KMS-11 (cell line): ENCODE measurements around the gene CERS6.

ENCODE experiments used
- H2AFZ ChIP-seq: fragments of 200-600 bp; sonication (generic); 2 replicates; pipeline ENCODE4 v1.6.1; 2016; ENCODE audit warnings: antibody characterized with exemption, mixed run types, low read depth
- H3K27ac ChIP-seq: fragments of 200-600 bp; sonication (generic); 2 replicates; pipeline ENCODE4 v1.6.1; 2016; ENCODE audit warnings: mild to moderate bottlenecking, mixed run types
- H3K27me3 ChIP-seq: fragments of 200-600 bp; sonication (generic); 2 replicates; pipeline ENCODE4 v1.6.1; 2017; ENCODE audit warnings: mild to moderate bottlenecking, low read depth, mixed run types, moderate library complexity; ENCODE audit not compliant: insufficient read depth
- H3K36me3 ChIP-seq: fragments of 200-600 bp; sonication (generic); 2 replicates; pipeline ENCODE4 v1.6.1; 2017; ENCODE audit warnings: mild to moderate bottlenecking, mixed run types; ENCODE audit not compliant: insufficient read depth
- H3K4me1 ChIP-seq: fragments of 200-600 bp; sonication (generic); 2 replicates; pipeline ENCODE4 v1.6.1; 2016; ENCODE audit warnings: mild to moderate bottlenecking, low read depth, mixed run types; ENCODE audit not compliant: poor library complexity, severe bottlenecking
- H3K4me2 ChIP-seq: fragments of 200-600 bp; sonication (generic); 2 replicates; pipeline ENCODE4 v1.7.0; 2016; ENCODE audit warnings: mild to moderate bottlenecking, mixed run types
- H3K4me3 ChIP-seq: fragments of 200-600 bp; sonication (generic); IDR thresholded peaks from 2 replicates; pipeline ENCODE4 v1.6.1; 2017; ENCODE audit warnings: low read depth, low read length, mixed read lengths; ENCODE audit not compliant: insufficient read depth
- H3K79me2 ChIP-seq: fragments of 200-600 bp; sonication (generic); 2 replicates; pipeline ENCODE4 v1.6.1; 2016; ENCODE audit warnings: low read depth, mixed run types; ENCODE audit not compliant: insufficient read depth
- H3K9ac ChIP-seq: fragments of 200-600 bp; sonication (generic); 2 replicates; pipeline ENCODE4 v1.6.1; 2016; ENCODE audit warnings: mild to moderate bottlenecking, mixed run types
- H4K20me1 ChIP-seq: fragments of 200-600 bp; sonication (generic); 2 replicates; pipeline ENCODE4 v1.6.1; 2016; ENCODE audit warnings: mild to moderate bottlenecking, mixed run types; ENCODE audit not compliant: insufficient read depth
- TF ChIP-seq, protein P1 (sequence below): fragments of 200-600 bp; sonication (generic); conservative IDR thresholded peaks from 2 replicates; pipeline ENCODE4 v1.6.1; 2017; ENCODE audit warnings: low read depth, mild to moderate bottlenecking, antibody characterized with exemption, low read length, moderate library complexity, mixed read lengths

The CERS6 gene

DNA sequence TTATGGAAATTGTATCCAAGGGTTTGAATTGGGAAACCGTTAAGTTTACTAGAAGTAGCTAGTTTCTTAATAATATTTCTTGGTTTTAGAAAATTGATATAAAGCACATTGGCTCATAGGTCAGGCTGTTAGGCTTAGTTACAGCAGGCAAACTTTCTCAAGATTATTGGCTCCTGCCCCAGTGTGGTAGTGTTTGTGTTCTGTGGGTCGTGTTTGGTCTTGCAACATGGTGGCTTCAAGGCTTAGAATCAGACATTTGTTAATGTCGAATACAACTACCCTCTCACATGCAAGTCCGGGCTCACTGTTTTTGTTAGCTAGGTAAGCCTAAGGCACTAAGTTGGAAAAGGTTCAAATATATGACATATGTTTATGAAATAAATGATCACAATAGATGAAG is 19.6 kb downstream of the CERS6 start:
- H3K4me3 ChIP-seq: no peak overlapping the region
- H3K4me2 ChIP-seq: no peak overlapping the region
- H2AFZ ChIP-seq: no peak overlapping the region
- H3K27me3 ChIP-seq: no peaks in the 10 kb centered on the region
- no peaks in the 10 kb centered on the region for H3K36me3 ChIP-seq
- no peak overlapping the region for H3K27ac ChIP-seq
- H3K79me2 ChIP-seq: no peaks in the 10 kb centered on the region
- TF ChIP-seq, protein P1, sequence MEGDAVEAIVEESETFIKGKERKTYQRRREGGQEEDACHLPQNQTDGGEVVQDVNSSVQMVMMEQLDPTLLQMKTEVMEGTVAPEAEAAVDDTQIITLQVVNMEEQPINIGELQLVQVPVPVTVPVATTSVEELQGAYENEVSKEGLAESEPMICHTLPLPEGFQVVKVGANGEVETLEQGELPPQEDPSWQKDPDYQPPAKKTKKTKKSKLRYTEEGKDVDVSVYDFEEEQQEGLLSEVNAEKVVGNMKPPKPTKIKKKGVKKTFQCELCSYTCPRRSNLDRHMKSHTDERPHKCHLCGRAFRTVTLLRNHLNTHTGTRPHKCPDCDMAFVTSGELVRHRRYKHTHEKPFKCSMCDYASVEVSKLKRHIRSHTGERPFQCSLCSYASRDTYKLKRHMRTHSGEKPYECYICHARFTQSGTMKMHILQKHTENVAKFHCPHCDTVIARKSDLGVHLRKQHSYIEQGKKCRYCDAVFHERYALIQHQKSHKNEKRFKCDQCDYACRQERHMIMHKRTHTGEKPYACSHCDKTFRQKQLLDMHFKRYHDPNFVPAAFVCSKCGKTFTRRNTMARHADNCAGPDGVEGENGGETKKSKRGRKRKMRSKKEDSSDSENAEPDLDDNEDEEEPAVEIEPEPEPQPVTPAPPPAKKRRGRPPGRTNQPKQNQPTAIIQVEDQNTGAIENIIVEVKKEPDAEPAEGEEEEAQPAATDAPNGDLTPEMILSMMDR: no peak
- H4K20me1 ChIP-seq: no peaks in the 10 kb centered on the region
- H3K9ac ChIP-seq: no peak overlapping the region
- H3K4me1 ChIP-seq: peaks cover 2% of the 10 kb centered on the region

DNA sequence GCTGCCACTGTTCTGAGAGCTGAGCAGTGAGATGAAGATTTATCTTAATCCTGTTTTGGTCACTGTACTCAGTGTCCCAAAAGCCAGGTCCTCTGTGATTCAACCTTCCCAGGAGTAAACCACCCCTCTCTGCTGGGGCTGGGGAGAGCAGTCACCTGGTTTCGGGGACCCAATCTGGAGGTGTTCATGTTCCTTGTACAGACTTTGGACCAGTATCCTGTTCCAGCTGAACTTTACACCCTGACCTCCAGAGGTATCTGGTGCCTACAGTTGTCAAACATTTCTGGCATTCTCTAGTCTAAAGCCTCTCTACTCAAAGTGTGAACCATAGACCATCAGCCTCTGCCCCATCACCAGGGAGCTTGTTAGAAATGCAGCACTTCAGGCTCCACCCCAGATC is 22.1 kb downstream of the CERS6 start:
- no peaks in the 10 kb centered on the region for H3K4me1 ChIP-seq
- no peak overlapping the region for H3K27ac ChIP-seq
- no peaks in the 10 kb centered on the region for H3K27me3 ChIP-seq
- H2AFZ ChIP-seq: no peak overlapping the region
- no peak overlapping the region for H3K4me3 ChIP-seq
- H3K4me2 ChIP-seq: no peak overlapping the region
- H4K20me1 ChIP-seq: no peaks in the 10 kb centered on the region
- H3K9ac ChIP-seq: no peak overlapping the region
- H3K36me3 ChIP-seq: no peaks in the 10 kb centered on the region
- no peaks in the 10 kb centered on the region; the same call in 1 of the 2 replicates for H3K79me2 ChIP-seq
- TF ChIP-seq, protein P1: no peak

DNA sequence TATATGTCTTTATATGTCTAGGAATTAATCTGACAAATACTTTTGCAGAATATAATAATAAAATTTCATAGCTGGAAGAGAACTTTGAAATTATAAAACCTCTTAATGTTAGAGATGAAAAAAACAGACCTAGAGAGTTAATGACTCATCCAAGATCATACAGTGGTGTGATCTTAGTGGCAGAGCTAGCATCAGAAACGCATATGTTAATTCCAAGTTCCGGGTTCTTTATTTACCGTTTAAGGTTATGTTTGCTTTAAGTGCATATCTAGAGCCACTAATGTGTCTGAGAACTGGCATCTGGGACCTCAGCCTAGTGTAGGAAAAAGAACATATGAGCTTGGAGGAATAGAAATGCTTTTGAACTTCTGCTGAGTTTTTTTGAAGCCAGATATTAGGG is 24.3 kb downstream of the CERS6 start:
- Histone ChIP-seq H3K4me2 (no peak overlapping the region), H3K79me2 (no peaks in the 10 kb centered on the region; the same call in 1 of the 2 replicates), H3K36me3 (no peaks in the 10 kb centered on the region), H3K4me1 (no peaks in the 10 kb centered on the region), H4K20me1 (no peaks in the 10 kb centered on the region), H3K27me3 (no peaks in the 10 kb centered on the region), H3K4me3 (no peak overlapping the region), H3K27ac (no peak overlapping the region), H3K9ac (no peak overlapping the region), H2AFZ (no peak overlapping the region)
- TF ChIP-seq, protein P1: no peak

DNA sequence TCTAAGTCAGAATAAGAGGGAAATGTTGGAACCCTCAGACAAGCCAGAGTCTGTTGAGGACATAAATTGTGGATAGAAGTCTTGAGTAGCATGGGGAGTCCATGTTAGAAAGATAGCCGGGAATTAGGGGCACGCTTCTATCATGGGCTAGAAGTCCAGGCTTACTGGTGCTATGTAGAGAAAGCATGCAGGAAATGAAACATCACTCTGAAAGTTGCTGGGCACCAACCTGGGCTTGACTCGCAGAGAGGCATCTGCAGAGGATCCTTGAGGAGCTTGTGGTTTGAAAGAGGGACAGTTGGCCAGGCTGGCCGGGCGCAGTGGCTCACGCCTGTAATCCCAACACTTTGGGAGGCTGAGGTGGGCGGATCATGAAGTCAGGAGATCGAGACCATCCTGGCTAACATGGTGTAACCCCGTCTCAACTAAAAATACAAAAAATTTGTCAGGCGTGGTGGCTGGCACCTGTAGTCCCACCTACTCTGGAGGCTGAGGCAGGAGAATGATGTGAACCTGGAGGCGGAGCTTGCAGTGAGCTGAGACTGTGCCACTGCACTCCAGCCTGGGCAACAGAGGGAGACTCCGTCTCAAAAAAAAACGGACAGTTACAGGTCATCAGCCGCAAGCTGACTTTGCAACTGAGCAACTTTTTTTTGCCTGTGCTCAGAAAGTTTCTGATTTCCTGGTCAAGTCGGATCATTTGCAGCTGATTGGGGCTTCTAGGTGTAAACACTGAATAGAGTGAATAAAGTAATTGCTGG is 24.9 kb downstream of the CERS6 start:
- no peak overlapping the region for H2AFZ ChIP-seq
- no peak overlapping the region for H3K4me2 ChIP-seq
- no peaks in the 10 kb centered on the region for H3K27me3 ChIP-seq
- H3K36me3 ChIP-seq: no peaks in the 10 kb centered on the region
- no peaks in the 10 kb centered on the region for H3K4me1 ChIP-seq
- no peak overlapping the region for H3K9ac ChIP-seq
- H3K27ac ChIP-seq: no peak overlapping the region
- TF ChIP-seq, protein P1: no peak
- H3K79me2 ChIP-seq: no peaks in the 10 kb centered on the region; the same call in 1 of the 2 replicates
- H3K4me3 ChIP-seq: no peak overlapping the region
- H4K20me1 ChIP-seq: no peaks in the 10 kb centered on the region
